ENCODE results near the gene FBXO17. TPM values are rescaled to one million over a fixed set of nuclear protein-coding genes. Genes with fewer than 3 reads are reported as not detected.

FBXO17 gene
- total and polyA plus RNA-seq, 2 of the 13 experiments (the other 11 are each of a cell fraction or from before 2014, with no cell fraction given), result 22.1 to 58.7 TPM

- TF ChIP-seq HMGXB4 (CRISPR knock-in tag; IDR thresholded peaks at IDR 0.05; ENCODE audit: borderline replicate concordance in 1 of 2, low read depth in 1 of 2), result peak in 1 of 2 experiments; percentile 12; a peak in 1 of 4 replicates
- no peak for TF ChIP-seq SMARCE1 (IDR thresholded peaks at IDR 0.05; ENCODE audit: borderline replicate concordance)
- no peak for TF ChIP-seq SRSF4 (IDR thresholded peaks at IDR 0.05; ENCODE audit: low read depth, low read length, poor library complexity, severe bottlenecking)
- peak; percentile 48; the same call in 1 of the 2 replicates for TF ChIP-seq ZGPAT (CRISPR knock-in tag; IDR thresholded peaks at IDR 0.05)
- peak; percentile 67 for TF ChIP-seq RBFOX2 (IDR thresholded peaks at IDR 0.05; ENCODE audit: low read depth, low read length)
- TF ChIP-seq ZNF143 (CRISPR knock-in tag; IDR thresholded peaks at IDR 0.05), result 0 out of 2 replicates have a peak, but pooled peaks have one; percentile 4
- no peak for TF ChIP-seq ZNF414 (CRISPR knock-in tag; IDR thresholded peaks at IDR 0.05)
- peak; percentile 88 for TF ChIP-seq SAP130 (CRISPR knock-in tag; IDR thresholded peaks at IDR 0.05; ENCODE audit: low read depth)
- peak; percentile 56 for TF ChIP-seq RFXAP (CRISPR knock-in tag; IDR thresholded peaks at IDR 0.05; ENCODE audit: borderline replicate concordance)
- no peak for TF ChIP-seq AKAP8 (CRISPR knock-in tag; IDR thresholded peaks at IDR 0.05)
- TF ChIP-seq SNAI1 (CRISPR knock-in tag; IDR thresholded peaks at IDR 0.05; ENCODE audit: borderline replicate concordance), result 0 out of 2 replicates have a peak, but pooled peaks have one; percentile 34
- TF ChIP-seq ZSCAN21 (CRISPR knock-in tag; IDR thresholded peaks at IDR 0.05; ENCODE audit: borderline replicate concordance), result peak; percentile 15
- peak; percentile 93 for TF ChIP-seq CREB1 (IDR thresholded peaks at IDR 0.05)
- TF ChIP-seq CREB1 (CRISPR knock-in tag; IDR thresholded peaks at IDR 0.05), result peak; percentile 94
- TF ChIP-seq MYPOP (CRISPR knock-in tag; IDR thresholded peaks at IDR 0.05), result 0 out of 2 replicates have a peak, but pooled peaks have one; percentile 2
- peak; percentile 52; the same call in 1 of the 2 replicates for TF ChIP-seq PHF8 (CRISPR knock-in tag; IDR thresholded peaks at IDR 0.05)
- peak; percentile 22; the same call in 1 of the 2 replicates for TF ChIP-seq ZFP37 (CRISPR knock-in tag; IDR thresholded peaks at IDR 0.05; ENCODE audit: borderline replicate concordance)
- TF ChIP-seq AKNA (CRISPR knock-in tag; IDR thresholded peaks at IDR 0.05; ENCODE audit: borderline replicate concordance), result no peak
- TF ChIP-seq ZNF44 (CRISPR knock-in tag; IDR thresholded peaks at IDR 0.05), result 0 out of 2 replicates have a peak, but pooled peaks have one; percentile 62
Observed at GRCh38 chr19:38930776-38931520, 44.6 kb downstream of the FBXO17 start, which contains the start of gene MRPS12 (continued).
